Activated CD8-positive, alpha-beta memory T cell treated with anti-CD3 and anti-CD28 coated beads for 48 hours (primary cell): ENCODE measurements around the gene MBD4.
A peak's percentile ranks its signal among the peaks of the same experiment; 100 is the strongest.
"Not testable (repeated sequence)": the region's sequence is repeated elsewhere in the genome, so short reads cannot be mapped to it uniquely, and the experiment has no call there.

Experiments
- DNase-seq, 3 experiments: peaks; one replicate each; pipeline ENCODE4 v3.0.0-alpha.2; 2020; ENCODE audit warnings: low read depth in 2 of 3, low spot score in 2 of 3

The MBD4 gene

GRCh38 chr3:129439817-129440617 lies at the start of gene MBD4, which contains the start of gene IFT122:
Gene MBD4 (minus strand): TSS chr3:129439948. CDS start chr3:129439833, 115 bp downstream.
Gene IFT122 (plus strand): TSS chr3:129440224. CDS start chr3:129440331, 107 bp downstream.
- DNase-seq = peak; percentile 87 to 99 (median 96)

- DNase-seq = not testable (repeated sequence)
These were observed 49.5 kb upstream of the MBD4 start for GRCh38 chr3:129489258-129489657.

- not testable (repeated sequence) for DNase-seq
These were observed 48.2 kb upstream of the MBD4 start for GRCh38 chr3:129487868-129488335.

DNA sequence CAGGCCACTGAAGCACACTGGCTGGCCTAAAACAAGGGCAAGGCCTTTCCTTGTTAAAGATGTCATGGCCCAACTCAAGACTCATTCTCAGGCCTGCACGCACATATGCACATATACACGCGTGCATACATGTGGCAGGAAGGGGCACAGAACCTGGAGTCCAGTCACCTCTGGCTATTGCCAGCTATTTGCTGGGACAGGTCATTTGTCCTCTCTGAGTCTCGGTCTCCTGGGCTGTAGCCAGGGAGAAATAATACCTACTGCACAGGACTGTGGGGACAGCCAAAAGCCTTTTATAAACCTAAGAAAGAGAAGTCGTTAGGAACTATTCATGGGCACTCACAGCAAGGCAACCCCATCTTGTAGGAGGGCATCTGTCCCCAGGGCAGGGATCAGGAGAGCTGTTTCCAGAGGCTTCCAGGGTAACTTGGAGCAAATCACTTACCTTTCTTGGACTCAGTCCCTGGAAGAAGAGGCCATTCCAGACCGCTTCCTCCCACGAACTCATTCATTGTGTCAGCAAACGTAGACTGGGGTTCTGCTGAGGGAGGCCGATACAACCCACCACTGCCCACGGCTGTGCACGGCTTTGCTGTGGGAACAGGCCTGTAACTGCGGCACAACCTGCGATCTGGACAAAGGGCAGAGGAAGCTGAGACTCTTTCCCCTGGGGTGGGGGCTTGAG lies 47.6 kb upstream of the MBD4 start:
- no peak for DNase-seq

- no peak for DNase-seq
These were observed 46.9 kb upstream of the MBD4 start for GRCh38 chr3:129486664-129487035.

DNA sequence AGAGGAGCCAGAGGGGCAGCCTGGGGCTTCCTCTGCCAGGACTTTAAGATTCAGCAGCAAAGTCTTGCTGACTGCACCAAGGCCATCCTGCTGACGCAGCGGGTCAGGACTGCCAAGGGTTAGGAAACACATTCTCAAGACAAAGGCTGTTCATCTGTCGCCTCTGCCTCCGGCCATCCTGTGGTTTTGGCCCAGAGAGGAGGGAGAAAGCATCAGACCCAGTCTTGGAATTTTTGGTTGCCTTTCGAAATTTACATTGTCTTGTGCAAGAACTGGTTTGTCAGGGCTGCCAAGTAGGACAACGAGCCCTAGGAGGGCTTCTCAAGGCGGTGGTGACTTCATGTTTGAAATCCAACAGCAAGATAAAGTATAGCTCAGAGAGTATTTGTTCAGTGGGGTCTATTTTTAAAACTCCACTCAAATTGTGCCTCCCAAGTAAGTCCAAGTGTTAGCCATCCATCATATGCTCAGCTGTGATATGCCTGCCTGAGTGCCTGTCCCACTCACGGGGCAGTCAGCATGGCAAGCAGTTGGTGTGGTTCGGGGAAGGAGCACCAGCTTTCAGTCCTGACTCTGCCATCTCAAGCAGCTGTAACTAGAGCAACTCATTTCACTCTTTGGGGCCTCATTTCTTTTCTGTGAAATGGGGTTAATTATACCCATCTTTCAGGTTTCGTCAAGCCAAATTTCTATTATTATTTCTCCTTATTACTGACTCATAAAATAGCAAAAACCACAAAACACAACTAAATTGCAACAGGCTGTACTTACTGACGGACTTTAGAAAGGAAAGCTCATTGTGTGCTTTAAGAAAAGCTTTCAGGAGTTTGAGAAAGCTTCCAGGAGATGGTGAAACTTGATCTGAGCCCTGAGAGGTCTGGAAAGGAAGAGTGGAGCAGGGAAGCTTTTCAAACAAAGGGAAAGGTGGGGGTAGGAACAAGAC lies 46.2 kb upstream of the MBD4 start:
- DNase-seq = no peak

GRCh38 chr3:129485146-129485545 lies 45.4 kb upstream of the MBD4 start:
- DNase-seq = not testable (repeated sequence)

GRCh38 chr3:129483870-129484269 lies 44.1 kb upstream of the MBD4 start:
- no peak for DNase-seq

DNA sequence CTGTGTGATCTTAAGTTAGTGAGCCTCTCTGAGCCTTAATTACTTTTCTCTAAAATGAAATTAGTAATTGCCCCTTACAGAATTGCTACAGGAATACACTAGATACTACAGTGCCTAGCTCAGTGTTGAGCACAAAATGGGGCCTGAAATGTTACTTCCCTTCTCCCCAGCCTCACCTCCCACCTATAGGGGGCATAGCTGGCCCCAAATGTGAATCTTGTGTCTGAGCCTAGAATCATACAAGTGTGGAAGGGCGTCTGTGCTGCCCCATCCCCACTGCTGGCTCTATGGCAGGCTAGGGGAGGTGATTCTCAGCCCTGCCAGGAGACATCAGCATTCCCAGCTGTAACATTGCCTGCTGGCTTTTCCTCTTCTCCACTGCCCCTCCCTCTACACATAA lies 43.0 kb upstream of the MBD4 start:
- no peak for DNase-seq

DNA sequence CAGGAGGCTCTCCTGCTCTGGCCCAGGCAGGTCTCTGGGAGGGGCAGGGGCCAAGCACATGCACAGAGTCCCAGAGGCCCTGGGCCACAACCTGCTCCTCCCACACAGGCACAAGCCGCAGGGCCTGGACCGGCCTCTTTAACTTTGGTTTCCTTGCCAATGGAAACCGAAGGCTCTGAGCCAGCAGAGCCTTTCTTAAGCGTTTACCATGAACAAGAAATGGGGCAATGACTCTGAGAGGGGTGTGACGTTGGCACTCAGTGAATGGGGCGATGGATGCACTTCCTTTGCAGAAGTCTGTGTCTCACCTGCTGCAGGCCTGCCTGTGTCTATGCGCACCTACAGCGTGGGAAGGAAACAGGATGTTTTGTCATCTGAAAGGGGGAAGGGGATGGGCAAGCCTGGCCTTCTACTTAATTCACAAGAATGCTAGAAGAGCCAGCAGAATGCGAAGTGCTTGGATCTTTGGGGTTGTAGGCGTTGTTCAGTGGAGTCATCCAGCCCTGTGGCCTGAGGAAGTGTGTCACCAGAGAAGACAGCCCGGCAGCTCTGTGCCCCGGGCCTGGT lies 42.1 kb upstream of the MBD4 start:
- no peak for DNase-seq

DNA sequence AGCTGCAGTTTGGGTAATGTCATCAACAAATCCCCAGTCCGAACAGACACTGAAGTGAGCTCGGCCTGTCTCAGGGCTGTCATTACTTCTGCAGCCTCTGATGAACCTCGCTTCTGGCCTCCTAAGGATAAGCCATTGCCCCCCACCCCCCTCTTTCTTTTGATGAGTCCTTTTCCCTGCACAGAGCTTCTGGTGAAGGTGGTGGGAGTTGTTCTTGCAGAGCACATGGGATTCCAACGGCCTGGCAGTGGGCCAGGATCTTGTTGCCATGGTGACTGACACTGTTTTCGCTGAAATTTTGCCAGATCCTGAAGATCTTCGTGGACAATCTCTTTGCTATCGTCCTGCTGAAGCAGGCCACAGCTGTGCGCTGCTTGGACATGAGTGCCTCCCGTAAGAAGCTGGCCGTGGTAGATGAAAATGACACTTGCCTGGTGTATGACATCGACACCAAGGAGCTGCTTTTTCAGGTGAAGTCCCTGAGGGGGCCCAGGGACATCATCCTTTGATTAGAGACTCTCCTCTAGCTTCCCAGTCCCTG lies 41.5 kb upstream of the MBD4 start:
- DNase-seq = not testable (repeated sequence)

DNA sequence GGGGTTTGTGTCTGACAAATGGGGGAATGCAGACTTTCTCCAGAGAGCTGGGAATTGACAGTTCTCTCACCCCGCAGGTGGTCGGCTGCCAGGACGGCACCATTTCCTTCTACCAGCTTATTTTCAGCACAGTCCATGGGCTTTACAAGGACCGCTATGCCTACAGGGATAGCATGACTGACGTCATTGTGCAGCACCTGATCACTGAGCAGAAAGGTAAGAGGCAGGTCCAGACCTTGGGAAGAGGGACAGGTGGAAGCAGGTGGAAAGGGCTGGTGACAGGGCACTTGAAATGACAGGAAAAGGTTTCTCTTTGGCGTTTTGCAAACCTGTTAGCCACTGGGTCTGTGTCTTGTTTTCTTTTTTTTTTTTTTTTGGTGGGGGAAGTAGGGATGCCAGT lies 36.8 kb upstream of the MBD4 start:
- DNase-seq = no peak

- DNase-seq = no peak
These were observed 36.1 kb upstream of the MBD4 start for GRCh38 chr3:129475863-129476262.

DNA sequence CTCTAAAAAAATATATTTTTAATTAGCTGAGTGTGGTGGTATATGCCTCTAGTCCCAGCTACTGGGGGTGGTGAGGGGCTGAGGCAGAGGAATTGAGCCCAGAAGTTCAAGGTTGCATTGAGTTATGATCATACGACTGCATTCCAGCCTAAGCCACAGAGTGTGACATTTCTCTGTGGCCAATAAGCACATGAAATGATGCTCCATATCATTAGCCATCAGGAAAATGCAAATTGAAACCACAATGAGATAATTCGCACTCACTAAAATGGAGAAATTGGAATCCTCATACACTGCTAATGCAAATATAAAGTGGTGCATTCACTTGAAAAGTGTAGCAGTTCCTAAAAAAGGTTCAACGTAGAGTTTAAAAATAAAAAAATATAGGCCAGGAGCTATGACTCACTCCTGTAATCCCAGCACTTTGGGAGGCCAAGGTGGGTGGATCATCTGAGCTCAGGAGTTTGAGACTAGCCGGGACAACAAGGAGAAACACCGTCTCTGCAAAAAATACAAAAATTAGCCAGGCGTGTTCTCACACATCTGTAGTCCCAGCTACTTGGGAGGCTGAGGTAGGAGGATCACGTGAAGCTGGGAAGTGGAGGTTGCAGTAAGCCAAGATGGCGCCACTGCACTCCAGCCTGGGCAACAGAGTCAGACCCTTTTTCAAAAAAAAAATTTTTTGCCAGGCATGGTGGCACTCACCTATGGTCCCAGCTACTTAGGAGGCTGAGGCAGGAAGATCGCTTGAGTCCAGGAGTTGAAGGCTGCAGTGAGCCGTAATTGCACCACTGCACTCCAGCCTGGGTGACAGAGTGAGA lies 35.4 kb upstream of the MBD4 start:
- DNase-seq = no peak

DNA sequence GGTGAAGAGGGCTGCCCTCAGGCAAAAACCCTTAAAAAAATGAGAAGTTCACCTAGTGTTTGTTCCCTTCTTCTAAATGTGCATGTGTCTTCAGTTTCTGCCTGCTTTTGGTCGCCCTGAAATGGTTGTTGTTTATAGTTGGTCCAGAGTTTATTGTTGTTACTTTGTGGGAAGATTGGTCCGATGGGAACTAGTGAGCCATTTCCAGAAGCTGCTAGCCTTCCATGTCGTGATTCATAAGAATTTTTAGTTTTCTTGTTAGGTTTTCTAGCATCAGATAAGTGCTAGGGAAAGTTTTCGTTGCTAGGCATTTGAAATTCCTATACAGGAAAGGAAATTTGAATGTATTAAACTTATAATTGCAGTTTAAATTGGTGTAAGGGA lies 34.0 kb upstream of the MBD4 start:
- DNase-seq = no peak

- no peak for DNase-seq
These were observed 33.5 kb upstream of the MBD4 start for GRCh38 chr3:129473067-129473768.

DNA sequence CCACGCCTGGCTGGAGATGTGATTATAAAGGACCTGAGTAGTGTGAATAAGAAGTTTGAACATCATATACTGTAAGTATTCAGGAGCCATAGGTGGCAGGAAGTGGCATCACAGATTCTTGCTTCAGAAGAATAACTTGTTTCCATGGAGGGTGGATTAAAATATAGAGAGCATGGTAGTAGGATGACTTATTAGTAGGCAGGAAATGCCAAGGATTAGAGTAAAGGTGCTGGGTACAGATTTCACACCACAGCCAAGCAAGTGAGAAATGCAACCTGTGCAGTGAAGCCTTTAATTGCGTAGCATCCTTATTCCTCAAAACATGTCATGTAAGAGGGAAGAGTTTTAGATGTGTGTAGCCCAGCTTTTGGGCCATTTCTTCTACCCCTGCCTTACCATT lies 31.1 kb upstream of the MBD4 start:
- DNase-seq = no peak

DNA sequence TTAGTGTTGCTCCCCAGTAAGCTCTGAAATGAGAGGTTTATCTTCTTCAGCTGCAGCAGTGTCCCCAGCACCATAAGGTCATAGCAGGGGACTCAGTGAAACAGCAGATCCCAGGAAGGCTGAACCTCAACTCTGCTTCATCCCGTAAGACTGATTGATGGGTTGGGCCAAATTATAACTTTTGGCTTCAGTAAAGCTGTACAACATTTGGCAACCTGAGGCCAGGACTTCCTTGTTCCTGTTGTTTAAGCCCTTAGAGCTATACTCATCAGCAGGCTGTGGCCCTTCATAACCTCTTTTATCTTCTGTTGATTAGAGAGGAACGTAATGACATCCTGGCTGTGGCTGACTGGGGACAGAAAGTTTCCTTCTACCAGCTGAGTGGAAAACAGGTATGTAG lies 29.3 kb upstream of the MBD4 start:
- DNase-seq = no peak

GRCh38 chr3:129467932-129468331 lies 28.2 kb upstream of the MBD4 start:
- no peak for DNase-seq
